ENCODE results near the gene MPV17L2. TPM values are rescaled to one million over a fixed set of nuclear protein-coding genes. Genes with fewer than 3 reads are reported as not detected.

The MPV17L2 gene
- total and polyA plus RNA-seq, 3 donors from 2014 or later = 11.2 to 15.8 (median 15.2) TPM

GRCh38 chr19:18164072-18164471 is 28.9 kb upstream of the MPV17L2 start:
- WGBS, 2 donors = 96 to 98% methylated on average over 7 of the region's 7 CpGs
- Histone ChIP-seq H3K27me3 (no peaks in the 10 kb centered on the region), H3K9me3 (no peaks in the 10 kb centered on the region), H3K36me3 (ENCODE audit: low read depth, missing control alignments) (no peaks in the 10 kb centered on the region), H3K27ac (no peak overlapping the region), H3K4me3 (no peak overlapping the region), H3K4me1 (peaks cover 12% of the 10 kb centered on the region)
- no peak for TF ChIP-seq CTCF (IDR thresholded peaks at IDR 0.05)
- TF ChIP-seq POLR2A (IDR thresholded peaks at IDR 0.05) = no peak
- intact Hi-C loops (cut with DNase I; ENCODE audit: low total_unique reads) = loop anchor here (10.0 kb wide), 1 partner anchor 49 kb away; no protein-coding TSS in a partner anchor
- DNase-seq = no peak

- TF ChIP-seq POLR2A (IDR thresholded peaks at IDR 0.05) = no peak
- no peak for TF ChIP-seq CTCF (IDR thresholded peaks at IDR 0.05)
- Histone ChIP-seq H3K36me3 (ENCODE audit: low read depth, missing control alignments) (no peaks in the 10 kb centered on the region), H3K27me3 (no peaks in the 10 kb centered on the region), H3K4me3 (no peak overlapping the region), H3K4me1 (peaks cover 6% of the 10 kb centered on the region), H3K27ac (no peak overlapping the region), H3K9me3 (no peaks in the 10 kb centered on the region)
- WGBS, 2 donors = 90 to 95% methylated on average over 15 of the region's 15 CpGs
- intact Hi-C loops (cut with DNase I; ENCODE audit: low total_unique reads) = loop anchor here (10.0 kb wide), 1 partner anchor 51 kb away; no protein-coding TSS in a partner anchor
- no peak for DNase-seq
Observed at GRCh38 chr19:18165794-18166544, 27.0 kb upstream of the MPV17L2 start.

GRCh38 chr19:18167011-18167410 is 26.0 kb upstream of the MPV17L2 start:
- no peak for DNase-seq
- no peaks in the 10 kb centered on the region for H3K4me1 ChIP-seq
- no peak overlapping the region for H3K4me3 ChIP-seq
- TF ChIP-seq POLR2A (IDR thresholded peaks at IDR 0.05) (no peak), CTCF (IDR thresholded peaks at IDR 0.05) (no peak)
- H3K36me3 ChIP-seq (ENCODE audit: low read depth, missing control alignments) = no peaks in the 10 kb centered on the region
- no peaks in the 10 kb centered on the region for H3K27me3 ChIP-seq
- intact Hi-C loops (cut with DNase I; ENCODE audit: low total_unique reads) = loop anchor here (10.0 kb wide), 1 partner anchor 52 kb away; no protein-coding TSS in a partner anchor
- no peak overlapping the region for H3K27ac ChIP-seq
- no peaks in the 10 kb centered on the region for H3K9me3 ChIP-seq
- WGBS, 2 donors = 89 to 93% methylated on average over 19 to 21 of the region's 21 CpGs

- WGBS, 2 donors = 64 to 74% methylated on average over 14 of the region's 14 CpGs
- DNase-seq = no peak
- Histone ChIP-seq H3K4me1 (peaks cover 1% of the 10 kb centered on the region), H3K9me3 (no peaks in the 10 kb centered on the region), H3K27ac (no peak overlapping the region), H3K4me3 (no peak overlapping the region), H3K27me3 (no peaks in the 10 kb centered on the region), H3K36me3 (ENCODE audit: low read depth, missing control alignments) (no peaks in the 10 kb centered on the region)
- TF ChIP-seq POLR2A (IDR thresholded peaks at IDR 0.05) (no peak), CTCF (IDR thresholded peaks at IDR 0.05) (peak; percentile 49 to 69 (median 69))
- intact Hi-C loops (cut with DNase I; ENCODE audit: low total_unique reads) = loop anchor here (10.0 kb wide), 1 partner anchor 53 kb away; no protein-coding TSS in a partner anchor
Observed at GRCh38 chr19:18167975-18168645, 24.9 kb upstream of the MPV17L2 start.

Data from testis (tissue), 3 donors.